Measurements from ENCODE around the gene ZNF563.

GRCh38 chr19:12333162-12334159 lies at the start of gene ZNF563:
- peak; percentile 84 to 96 (median 92) for TF ChIP-seq POLR2AphosphoS5 (IDR thresholded peaks at IDR 0.05)
- TF ChIP-seq CTCF (IDR thresholded peaks at IDR 0.05): no peak
- peak; percentile 91 for TF ChIP-seq POLR2A (IDR thresholded peaks at IDR 0.05)
- TF ChIP-seq EP300 (IDR thresholded peaks at IDR 0.05; ENCODE audit: low read depth): no peak
